ENCODE data around the gene KCNQ2.
A peak's percentile ranks its signal among the peaks of the same experiment; 100 is the strongest.

KCNQ2 gene

DNA sequence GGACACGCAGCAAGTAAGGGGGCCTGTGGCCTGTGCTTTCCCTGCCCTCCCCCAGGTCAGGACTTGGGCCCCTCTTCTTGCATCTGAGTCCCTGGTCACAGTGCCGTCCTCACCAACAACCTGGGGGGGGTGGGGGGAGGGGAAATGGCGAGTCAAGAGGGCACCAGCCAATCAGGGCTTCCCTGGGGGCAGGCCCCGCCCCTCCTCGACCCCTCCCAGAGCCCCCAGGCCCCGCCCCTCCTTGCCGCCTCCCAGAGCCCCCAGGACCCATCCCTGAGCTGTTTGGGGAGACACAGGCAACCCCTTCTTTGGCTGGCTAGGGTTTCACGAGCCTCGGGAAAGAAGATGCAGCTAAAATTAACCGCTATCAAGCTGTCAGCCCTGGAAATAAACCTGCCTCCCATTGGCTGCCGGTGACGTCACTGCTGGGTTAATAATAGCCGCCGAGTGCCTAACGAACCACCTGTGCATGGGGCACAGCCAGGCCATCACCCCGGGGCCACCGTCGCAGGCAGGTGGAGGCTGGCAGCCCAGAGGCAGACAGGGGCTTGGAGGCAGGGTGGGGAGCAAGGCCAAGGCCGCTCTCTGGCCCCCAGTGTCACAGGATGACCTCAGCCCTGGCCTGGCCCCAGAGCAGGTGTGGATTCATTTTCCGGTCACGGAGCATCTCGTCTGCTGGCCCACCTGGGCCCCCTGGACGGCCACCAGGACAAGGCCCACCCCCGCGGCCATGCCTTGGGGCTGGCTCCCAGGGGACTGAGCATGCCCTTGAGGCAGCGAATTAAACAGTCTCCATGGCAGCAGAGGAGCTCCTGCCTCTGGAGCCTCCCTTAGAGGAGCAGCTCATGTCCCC, 29.6 kb upstream of the KCNQ2 start:
- DNase-seq (ENCODE audit: low read depth in 3 of 3) = no peak

DNA sequence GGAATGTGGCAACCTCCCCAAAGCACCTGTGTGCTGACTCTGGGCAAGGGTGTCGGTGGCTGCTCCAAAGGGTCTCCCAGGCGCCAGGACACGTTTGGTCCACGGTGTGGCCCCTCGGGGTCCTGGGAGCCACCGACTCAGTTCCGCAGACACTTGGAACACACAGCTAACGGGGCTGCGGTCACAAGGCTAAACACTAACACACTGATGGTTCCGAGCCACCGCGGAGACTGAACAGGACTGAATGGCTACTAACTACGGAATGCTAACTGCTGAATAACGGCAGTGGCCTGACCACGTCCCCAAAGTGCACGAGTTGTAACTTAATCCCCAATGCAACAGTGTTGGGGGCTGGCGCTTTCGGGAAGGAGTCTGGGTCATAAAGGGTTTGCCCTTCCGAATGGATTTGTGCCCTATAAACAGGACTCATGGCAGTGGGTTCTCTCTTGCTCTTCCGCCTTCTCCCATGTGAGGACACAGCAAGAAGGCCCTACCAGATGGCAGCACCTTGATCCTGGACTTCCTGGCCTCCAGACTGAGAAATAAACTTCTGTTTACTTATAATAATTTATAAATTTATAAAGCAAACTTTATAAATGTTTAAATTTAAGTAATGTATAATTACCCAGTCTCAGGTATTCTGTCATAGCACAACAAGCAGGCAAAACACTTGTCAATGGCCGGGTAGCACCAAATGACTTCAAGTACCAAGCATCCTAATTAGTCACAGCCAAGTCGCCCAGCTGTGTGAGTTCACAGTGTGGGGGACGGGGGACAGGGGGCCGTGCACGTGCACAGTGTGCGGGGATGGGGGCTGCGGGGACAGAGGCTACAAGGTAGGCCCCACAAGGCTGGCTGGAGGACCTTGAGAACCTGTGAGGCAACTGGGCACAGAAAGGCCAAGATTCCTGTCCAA, 28.7 kb upstream of the KCNQ2 start:
- no peak for DNase-seq (ENCODE audit: low read depth in 3 of 3)

DNA sequence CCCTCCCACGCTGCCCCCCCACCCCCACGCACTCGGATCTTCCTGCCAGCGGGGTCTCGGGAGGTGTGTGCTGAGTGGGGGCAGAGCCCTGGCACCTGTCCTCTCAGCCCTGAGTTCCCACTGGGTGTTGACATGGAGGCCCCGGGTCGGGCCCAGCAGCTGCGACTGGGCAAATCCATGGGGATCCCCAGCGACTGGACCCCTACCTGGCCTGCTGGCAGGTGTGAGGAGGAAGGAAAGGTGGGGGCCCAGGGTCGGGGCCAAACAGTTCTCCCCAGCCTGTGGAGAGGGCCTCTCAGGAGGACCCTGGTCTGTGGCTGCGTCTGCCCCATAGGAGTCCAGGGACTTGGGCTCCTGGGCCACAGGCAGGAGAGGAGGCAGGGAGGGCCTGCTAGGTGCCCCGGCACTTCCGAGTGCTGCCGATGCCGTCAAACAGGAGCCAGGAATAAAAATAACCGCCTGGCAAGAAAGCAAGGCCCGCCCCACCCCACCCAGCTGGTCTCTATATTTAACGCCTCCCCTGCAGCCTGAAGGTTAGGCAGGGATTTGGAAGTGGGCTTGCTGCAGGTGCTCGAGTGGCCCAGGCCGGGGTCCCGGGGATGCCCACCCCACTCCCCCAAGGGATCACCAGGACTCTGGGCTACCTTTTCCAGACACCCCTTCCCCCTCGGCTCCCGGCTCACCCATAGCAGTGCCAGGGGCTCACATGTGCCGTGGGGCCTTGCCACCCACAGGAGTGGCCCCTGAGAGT, 27.9 kb upstream of the KCNQ2 start:
- no peak for DNase-seq (ENCODE audit: low read depth in 3 of 3)

DNA sequence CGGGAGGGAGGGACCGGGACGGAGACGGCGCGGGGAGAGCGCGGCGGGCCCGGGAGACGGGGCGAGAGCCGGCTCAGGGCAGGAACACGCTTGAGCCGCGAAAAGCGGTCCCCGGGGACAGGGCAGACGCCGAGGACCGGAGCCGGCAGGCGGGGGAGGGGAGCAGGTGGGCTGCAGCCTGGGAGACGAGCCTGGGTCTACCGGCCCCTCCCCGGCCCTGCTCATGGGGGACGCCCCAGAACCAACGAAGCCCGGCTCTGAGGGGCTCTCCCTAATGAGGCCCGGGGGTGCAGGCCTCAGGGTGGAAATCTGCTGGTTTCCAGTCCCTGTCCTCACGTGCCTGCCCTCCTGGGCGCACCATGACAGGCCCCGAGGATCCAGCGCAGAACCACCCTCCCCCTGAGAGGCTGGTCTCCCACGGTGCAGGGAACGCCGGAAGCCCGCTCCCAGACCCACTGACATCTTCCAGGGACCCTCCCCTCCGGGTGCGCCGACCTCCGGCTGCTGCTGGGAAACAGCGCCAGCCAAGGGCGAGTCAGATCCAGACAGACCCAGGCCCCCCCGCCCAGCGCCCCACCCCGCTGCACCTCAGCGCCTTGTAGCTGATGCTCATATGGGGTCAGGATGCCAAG, 27.0 kb upstream of the KCNQ2 start:
- DNase-seq (ENCODE audit: low read depth in 3 of 3) = no peak

DNA sequence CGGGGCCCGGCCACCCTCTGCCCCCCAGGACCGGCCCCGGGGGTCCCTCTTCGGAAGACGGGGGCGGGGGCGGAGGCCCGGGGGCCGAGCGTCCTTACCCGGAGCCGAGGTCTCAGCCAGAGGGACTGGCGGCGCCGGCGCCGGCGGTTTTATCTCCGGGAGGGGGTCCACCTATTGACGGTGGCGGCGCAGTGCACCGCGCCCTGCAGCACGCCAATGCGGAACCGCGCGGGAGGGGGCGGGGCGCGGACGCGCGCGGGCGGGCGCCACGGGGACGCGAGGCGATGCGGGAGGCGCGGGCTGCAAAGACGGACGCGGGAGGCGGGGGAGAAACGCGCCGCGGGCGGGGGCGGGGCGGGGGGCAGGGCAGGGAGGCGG, 26.5 kb upstream of the KCNQ2 start, which contains the start of gene EEF1A2:
TSS of gene EEF1A2 (minus strand) at position 124 of the 378 bp plus-strand sequence. CDS start 1,320 bp downstream, outside the sequence.
- no peak for DNase-seq (ENCODE audit: low read depth in 3 of 3)

DNA sequence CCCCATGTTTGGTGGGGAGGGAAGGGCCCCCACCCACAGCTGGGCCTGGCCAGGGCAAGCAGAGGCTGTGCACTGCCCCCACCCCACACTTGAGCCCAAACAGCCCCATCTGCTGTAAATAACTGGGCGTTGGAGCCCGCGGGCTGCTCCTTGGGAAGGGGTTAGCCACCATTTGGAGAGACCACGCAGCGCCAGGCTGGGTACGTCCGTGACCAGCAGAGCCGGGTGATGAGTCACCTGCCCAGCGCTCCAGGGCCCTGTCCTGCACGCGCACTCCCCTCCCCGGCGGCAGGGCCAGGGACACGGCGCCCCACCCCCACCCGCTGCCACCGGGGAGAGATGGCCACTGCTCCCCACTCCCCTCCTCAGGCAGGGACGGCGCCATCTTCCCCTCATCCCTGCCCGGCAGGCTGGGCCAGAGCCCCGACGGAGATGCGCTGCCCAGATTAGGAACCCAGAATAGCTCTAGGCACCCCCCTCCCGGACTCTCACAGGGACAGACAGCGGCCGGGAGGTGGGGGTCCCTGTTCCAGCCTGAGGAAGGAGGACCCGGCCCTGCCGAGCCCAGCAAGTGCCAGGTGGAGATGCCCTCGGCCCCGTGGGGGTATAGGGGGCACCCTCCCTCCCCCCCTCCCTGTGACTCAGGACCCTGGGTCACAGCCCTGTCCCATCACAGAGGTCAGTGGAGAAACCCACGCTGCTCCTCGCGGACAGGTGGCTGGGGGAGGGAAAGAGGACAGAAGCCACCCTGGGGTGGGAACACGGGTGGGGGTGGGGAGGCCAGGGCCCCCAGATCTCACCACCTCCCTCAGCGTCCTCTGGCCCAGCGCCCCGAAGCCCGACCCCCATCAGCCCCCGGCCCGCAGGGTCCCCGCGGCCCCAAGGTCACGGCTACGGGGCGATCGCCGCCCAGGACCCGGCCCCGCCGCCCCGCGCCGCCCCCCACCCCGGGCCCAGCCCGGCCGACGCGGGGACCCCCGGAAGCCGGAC, 25.8 kb upstream of the KCNQ2 start:
- no peak for DNase-seq (ENCODE audit: low read depth in 3 of 3)

DNA sequence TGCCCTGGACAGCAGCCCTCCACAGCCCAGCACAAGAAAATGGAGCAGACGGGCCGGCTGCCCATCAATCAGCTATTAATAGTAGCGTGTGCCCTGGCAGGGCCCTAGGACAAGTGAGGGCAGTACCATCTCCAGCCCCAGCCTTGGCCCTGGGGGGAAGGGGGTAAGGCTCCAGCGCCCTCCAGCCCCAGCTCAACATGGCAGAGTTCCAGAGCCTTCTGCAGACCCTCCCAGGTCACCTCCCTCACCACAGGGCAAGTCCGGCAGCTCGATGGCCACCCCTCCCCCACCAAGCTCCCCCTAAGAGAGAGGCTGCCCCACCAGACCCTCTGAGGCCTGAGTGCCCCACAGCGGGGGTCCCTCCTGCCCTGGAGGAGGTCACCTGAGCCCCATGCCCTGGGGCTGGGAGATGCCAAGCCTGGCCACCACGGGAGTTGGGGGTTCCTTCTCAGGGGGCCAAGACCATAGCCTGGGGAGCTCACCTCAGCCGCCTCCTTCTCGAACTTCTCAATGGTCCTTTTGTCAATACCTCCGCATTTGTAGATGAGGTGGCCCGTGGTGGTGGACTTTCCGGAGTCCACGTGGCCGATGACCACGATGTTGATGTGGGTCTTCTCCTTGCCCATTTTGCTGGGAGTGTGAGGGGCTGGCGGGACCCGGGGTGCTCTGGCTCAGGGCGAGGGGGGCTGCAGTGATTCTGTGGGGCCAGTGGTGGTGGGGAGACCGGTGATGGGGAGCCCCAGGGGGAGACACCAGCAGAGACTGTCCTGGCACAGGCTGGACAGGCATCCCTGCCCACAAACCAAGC, 24.9 kb upstream of the KCNQ2 start:
- DNase-seq (ENCODE audit: low read depth in 3 of 3) = no peak

DNA sequence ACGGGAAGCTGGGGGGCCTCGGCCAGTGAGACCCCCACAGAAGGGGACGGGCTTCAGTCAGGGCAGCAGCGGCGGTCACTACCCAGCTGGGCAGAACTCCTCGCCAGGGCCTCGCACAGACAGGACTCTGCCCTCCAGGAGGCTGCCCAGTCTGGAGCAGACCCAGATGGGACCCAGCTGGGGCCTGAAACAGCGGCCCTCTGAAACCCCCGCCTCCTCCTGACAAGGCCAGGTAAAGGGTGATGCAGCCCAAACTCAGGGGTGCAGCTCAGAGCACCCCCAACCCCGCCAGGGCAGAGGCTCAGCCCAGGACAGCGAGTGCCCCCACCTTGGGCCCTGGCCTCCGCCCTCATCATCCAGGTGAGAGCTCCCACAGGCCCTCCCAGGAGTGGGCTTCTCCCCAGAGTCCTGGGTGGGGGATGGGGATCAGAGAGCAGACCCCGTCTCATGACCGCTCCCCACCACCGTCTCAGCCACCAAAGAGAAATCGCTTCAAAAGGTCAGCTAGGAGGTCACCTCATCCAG, 24.2 kb upstream of the KCNQ2 start:
- DNase-seq (ENCODE audit: low read depth in 3 of 3) = no peak

DNA sequence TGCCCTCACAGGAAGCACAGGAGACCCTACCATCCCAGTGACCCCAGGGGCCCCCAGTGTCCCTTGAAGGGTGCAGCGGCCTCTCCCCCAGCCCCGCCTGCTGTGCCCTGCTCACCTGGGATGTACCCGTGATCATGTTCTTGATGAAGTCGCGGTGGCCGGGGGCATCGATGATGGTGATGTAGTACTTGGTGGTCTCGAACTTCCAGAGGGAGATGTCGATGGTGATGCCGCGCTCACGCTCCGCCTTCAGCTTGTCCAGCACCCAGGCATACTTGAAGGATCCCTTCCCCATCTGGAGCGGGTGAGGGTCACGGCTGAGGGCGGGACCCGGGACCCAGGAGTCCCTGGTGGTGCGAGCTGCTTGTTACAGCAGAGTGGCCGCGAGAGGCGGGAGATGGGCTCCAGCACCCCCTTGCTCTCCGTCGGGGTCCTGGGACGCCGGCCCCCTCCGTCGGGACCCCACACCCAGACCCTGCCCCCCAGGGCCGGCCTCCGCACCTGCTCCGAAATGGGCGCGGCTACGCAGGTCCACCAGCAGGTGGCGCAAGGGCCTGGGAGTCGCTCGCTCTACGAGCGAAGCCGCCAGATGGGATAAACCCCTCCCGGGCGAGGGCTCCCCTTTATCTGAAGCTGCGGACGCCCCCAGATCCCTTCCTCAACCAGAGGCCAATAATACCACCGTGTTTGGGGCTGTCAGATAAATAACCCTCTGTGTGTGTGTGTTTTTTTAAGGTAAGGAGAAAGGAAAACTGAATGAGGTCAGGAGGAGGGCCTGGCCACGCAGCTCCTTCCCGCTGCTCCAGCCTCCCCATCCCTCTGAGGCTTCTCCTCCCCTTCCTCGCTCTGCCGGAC, 23.5 kb upstream of the KCNQ2 start:
- peak; percentile 50 to 62 (median 60) for DNase-seq (ENCODE audit: low read depth in 3 of 3)

DNA sequence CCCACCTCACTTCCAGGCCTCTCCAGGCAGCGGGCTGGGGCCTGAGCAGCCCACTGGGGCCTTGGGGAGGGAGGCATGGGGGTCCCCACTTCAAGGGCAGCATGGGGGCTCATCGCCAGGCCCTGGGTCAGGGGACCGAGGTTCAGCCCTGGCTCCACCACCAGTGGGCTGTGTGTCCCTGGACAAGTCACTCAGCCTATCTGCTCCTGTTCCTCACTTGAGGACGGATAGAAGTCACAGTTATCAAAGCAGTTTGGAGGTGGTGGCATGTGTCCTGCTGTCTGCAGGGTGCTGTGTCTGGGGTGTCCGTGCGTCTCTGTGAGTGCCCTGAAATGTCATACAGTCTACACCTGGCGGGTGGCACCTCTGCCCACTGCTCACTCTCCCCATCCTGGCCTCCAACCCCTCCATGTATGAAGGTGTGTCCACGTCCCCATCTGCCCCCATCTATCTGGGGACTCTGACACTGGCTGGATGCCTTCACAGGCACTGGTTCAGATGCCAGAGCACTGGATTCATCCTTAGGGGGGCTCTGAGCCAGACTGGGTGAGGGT, 22.8 kb upstream of the KCNQ2 start:
- DNase-seq (ENCODE audit: low read depth in 3 of 3) = no peak

DNA sequence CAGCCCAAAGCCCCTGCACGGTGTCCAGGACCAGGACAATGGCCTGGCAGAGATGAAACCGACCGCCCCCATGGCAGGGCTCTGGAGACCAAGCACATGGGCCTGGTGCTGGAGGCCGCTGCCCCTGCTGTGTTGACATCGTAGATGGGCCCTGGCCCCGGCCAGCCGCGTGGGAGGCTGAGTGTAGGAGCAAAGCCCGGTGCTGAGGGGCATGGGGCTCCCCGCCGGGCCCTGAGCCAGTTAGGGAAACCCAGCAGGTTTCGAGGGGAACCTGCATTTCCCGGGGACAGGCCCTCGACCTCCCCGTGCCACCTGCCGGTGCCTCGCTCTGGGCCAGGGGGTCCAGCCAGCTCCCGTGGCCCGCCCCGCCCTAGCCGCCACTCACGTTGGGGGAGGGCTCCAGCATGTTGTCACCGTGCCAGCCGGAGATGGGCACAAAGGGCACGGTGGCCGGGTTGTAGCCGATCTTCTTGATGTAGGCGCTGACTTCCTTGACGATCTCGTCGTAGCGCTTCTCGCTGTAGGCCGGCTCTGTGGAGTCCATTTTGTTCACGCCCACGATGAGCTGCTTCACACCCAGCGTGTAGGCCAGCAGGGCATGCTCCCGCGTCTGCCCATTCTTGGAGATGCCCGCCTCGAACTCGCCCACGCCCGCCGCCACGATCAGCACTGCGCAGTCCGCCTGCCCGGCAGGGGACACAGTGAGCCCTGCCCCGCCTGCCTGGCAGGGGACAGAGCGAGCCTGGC, 22.1 kb upstream of the KCNQ2 start:
- no peak for DNase-seq (ENCODE audit: low read depth in 3 of 3)

DNA sequence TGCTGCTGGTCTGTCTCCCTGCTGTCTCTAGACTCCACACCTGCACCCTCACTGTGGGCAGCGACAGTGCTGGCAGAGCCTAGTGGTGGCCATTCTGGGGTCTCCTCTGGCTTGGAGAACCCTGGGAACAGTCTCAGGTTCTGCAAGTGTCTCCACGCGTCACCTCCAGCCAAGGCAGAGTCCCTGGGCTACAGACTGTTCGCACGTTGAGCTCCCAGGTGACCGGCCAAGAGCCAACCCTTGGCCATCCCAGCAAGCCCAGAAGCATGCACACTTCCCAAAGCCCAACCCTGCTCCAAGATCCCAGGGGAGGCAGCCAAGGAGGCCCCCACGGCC, 21.6 kb upstream of the KCNQ2 start:
- DNase-seq (ENCODE audit: low read depth in 3 of 3) = no peak

DNA sequence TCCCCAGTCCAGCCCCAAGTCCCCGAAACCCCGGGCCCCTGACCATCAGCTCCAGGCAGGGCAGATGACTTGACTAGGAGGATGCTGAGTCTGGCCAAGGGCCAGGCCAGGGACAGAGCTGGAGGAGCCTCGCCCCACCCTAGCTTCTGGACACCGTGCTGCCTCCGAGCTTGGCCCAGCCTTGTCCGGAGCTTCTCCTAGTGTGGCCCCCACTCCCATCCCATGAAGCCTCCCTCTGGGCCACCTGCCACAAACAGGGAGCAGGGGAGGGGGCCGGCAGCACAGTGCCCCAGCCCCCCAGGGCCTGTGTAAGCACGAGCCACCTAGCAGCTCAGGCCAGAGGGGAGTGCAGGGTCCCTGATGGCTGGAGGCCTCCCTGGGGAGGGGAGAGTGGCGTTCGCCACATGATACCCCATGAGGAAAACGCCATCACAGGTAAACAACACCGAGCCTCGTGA, 21.1 kb upstream of the KCNQ2 start:
- DNase-seq (ENCODE audit: low read depth in 3 of 3) = no peak

DNA sequence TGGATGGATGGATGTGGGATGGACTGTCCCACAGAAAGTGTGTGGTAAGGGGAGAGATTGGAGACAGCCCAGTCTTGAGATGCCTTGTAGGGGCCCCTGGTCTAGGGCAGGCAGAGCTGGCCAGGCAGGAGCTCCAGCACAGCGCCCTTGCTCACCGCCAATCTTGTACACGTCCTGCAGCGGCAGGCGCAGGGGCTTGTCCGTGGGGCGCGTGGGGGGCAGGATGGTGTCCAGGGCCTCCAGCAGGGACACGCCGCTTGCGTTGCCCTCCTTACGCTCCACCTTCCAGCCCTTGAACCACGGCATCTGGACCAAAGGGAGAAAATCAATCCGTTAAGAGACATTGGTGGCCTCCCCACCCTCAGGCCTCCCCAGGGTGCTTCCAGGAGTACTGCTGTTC, 20.5 kb upstream of the KCNQ2 start:
- no peak for DNase-seq (ENCODE audit: low read depth in 3 of 3)

DNA sequence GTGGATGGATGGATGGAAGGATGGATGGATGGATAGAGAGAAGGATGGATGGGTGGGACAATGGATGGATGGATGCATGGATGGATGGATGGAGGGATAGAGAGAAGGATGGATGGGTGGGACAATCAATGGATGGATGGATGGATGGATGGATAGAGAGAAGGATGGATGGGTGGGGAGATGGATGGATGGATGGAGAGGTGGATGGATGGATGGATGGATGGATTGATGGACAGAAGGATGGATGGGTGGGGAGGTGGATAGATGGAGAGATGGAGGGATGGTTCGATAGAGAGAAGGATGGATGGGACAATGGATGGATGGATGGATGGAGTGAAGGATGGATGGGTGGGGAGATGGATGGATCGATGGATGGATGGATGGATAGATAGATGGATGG, 20.1 kb upstream of the KCNQ2 start:
- no peak for DNase-seq (ENCODE audit: low read depth in 3 of 3)

DNA sequence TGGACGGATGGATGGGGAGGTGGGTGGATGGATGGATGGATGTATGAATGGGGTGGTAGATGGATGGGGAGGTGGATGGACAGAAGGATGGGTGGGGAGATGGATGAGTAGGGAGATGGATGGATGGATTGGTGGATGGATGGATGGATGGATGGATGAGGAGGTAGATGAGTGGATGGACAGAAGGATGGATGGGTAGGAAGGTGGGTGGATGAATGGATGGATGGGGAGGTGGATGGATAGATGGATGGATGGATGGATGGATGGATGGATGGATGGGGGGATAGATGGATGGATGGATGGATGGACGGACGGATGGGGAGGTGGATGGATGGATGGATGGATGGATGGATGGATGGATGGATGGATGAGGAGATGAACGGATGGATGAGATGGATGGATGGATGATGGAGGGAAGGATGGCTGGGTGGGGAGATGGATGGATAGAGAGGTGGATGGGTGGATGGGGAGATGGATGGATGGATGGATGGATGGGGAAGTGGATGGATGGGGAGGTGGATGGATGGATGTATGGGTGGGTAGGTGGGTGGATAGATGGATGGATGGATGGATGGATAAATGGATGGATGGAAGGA, 19.3 kb upstream of the KCNQ2 start:
- DNase-seq (ENCODE audit: low read depth in 3 of 3) = no peak

DNA sequence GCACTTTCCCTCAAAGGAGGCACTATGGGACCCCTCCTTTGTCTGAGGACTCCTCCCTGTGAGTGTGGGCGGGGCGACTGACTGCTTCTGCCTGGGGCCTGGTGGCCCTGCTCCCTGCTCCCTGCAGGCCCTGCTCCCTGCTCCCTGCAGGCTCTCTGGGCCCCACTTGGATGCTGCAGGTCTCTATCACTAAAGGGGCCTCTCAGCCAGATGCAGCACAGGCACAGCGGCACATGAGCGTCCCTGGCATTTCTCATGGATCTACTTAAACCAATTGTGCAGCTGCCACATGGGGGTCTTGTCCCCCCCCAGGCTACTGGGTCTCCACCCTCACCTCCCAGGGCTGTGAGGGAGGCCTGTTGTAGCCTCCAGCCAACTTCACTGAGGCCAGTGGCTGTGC, 18.6 kb upstream of the KCNQ2 start:
- no peak for DNase-seq (ENCODE audit: low read depth in 3 of 3)
